Measurements from ENCODE around the gene PRDM2.

PRDM2 gene

GRCh38 chr1:13700521-13701270 is 708 bp downstream of the PRDM2 start:
- no peak for TF ChIP-seq CTCF (IDR thresholded peaks at IDR 0.05; ENCODE audit: low read depth, low read length)
- DNase-seq (ENCODE audit: extremely low read depth, low read depth): no peak

GRCh38 chr1:13701271-13701640 is 1.3 kb downstream of the PRDM2 start:
- no peak for DNase-seq (ENCODE audit: extremely low read depth, low read depth)
- no peak for TF ChIP-seq CTCF (IDR thresholded peaks at IDR 0.05; ENCODE audit: low read depth, low read length)

- DNase-seq (ENCODE audit: extremely low read depth, low read depth): no peak
- TF ChIP-seq CTCF (IDR thresholded peaks at IDR 0.05; ENCODE audit: low read depth, low read length): no peak
These were observed 2.6 kb downstream of the PRDM2 start for GRCh38 chr1:13702425-13703127.

- TF ChIP-seq CTCF (IDR thresholded peaks at IDR 0.05; ENCODE audit: low read depth, low read length): no peak
These were observed 3.1 kb downstream of the PRDM2 start for GRCh38 chr1:13703128-13703513.

GRCh38 chr1:13703558-13704490 is 3.8 kb downstream of the PRDM2 start:
- no peak for DNase-seq (ENCODE audit: extremely low read depth, low read depth)
- TF ChIP-seq CTCF (IDR thresholded peaks at IDR 0.05; ENCODE audit: low read depth, low read length): no peak

More at GRCh38 chr1:13703128-13703513, 3.1 kb downstream of the PRDM2 start:
- no peak for DNase-seq (ENCODE audit: extremely low read depth, low read depth)

DNA sequence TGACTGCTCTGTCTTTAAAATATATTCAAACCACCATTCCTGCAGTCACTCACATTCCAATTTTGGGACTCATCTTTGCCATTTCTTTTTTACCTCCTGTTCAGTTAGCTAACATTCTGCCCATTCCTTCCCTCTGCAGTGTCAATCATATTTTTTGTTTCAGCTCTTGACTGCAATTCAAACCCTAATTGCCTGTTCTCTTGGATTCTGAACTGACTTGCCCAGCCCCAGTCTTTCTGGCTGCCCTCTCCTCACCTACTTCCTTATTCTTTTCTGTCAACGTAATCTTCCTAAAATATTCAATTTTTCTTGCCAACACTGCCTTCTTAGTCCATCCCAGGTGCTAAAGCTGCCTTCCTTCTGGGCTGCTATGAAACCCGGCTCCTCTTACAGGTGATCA is 6.1 kb downstream of the PRDM2 start:
- DNase-seq (ENCODE audit: extremely low read depth, low read depth): no peak
- no peak for TF ChIP-seq CTCF (IDR thresholded peaks at IDR 0.05; ENCODE audit: low read depth, low read length)
